Panc1 (cell line): ENCODE results near the gene COL6A5.

Experiments used
- TF ChIP-seq, protein P1 (sequence below): fragments of 450-650 bp; IDR thresholded peaks from 2 replicates; pipeline ENCODE4 v1.5.1; 2017; ENCODE audit warnings: mild to moderate bottlenecking
- TF ChIP-seq, protein P2 (sequence below), 2 experiments: IDR thresholded peaks; 2 replicates each; pipeline ENCODE4 v1.6.1; 2011 to 2012; ENCODE audit warnings: low read depth in 2 of 2, control low read depth in 1 of 2, low read length in 1 of 2, mild to moderate bottlenecking in 1 of 2, moderate library complexity in 1 of 2; ENCODE audit not compliant: insufficient read depth in 1 of 2

DNA sequence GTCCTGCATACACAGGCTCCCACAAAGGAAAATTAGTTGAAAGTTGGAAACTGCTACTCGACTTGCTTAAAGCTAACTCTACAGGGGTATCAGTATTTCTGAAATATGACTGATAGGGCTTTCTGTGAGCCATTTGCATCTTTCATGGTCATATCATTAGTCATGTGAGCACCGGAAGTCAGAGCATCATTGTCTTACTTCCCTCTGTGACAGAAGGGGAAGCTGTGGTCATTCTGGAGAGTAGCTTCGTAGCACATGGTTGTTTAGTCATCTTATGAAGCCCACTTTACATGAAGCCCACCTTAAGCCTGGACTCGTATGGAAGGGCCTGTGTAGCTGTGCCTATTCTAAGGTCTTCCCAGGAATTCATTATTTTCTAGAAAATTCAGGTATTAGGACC is 69.0 kb downstream of the COL6A5 start:
- TF ChIP-seq, protein P1, sequence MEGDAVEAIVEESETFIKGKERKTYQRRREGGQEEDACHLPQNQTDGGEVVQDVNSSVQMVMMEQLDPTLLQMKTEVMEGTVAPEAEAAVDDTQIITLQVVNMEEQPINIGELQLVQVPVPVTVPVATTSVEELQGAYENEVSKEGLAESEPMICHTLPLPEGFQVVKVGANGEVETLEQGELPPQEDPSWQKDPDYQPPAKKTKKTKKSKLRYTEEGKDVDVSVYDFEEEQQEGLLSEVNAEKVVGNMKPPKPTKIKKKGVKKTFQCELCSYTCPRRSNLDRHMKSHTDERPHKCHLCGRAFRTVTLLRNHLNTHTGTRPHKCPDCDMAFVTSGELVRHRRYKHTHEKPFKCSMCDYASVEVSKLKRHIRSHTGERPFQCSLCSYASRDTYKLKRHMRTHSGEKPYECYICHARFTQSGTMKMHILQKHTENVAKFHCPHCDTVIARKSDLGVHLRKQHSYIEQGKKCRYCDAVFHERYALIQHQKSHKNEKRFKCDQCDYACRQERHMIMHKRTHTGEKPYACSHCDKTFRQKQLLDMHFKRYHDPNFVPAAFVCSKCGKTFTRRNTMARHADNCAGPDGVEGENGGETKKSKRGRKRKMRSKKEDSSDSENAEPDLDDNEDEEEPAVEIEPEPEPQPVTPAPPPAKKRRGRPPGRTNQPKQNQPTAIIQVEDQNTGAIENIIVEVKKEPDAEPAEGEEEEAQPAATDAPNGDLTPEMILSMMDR = no peak
- TF ChIP-seq, protein P2, sequence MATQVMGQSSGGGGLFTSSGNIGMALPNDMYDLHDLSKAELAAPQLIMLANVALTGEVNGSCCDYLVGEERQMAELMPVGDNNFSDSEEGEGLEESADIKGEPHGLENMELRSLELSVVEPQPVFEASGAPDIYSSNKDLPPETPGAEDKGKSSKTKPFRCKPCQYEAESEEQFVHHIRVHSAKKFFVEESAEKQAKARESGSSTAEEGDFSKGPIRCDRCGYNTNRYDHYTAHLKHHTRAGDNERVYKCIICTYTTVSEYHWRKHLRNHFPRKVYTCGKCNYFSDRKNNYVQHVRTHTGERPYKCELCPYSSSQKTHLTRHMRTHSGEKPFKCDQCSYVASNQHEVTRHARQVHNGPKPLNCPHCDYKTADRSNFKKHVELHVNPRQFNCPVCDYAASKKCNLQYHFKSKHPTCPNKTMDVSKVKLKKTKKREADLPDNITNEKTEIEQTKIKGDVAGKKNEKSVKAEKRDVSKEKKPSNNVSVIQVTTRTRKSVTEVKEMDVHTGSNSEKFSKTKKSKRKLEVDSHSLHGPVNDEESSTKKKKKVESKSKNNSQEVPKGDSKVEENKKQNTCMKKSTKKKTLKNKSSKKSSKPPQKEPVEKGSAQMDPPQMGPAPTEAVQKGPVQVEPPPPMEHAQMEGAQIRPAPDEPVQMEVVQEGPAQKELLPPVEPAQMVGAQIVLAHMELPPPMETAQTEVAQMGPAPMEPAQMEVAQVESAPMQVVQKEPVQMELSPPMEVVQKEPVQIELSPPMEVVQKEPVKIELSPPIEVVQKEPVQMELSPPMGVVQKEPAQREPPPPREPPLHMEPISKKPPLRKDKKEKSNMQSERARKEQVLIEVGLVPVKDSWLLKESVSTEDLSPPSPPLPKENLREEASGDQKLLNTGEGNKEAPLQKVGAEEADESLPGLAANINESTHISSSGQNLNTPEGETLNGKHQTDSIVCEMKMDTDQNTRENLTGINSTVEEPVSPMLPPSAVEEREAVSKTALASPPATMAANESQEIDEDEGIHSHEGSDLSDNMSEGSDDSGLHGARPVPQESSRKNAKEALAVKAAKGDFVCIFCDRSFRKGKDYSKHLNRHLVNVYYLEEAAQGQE (IDR thresholded peaks at IDR 0.05; ENCODE audit: insufficient read depth in 1 of 2, low read depth in 2 of 2, low read length in 1 of 2) = no peak
